HG03558 (cell line): ENCODE data around the gene NRG2.

Experiments
- ATAC-seq: cut with Tn5 transposase; IDR thresholded peaks from one replicate; pipeline ENCODE4 v1.9.1; 2021; ENCODE audit warnings: moderate number of reproducible peaks; ENCODE audit not compliant: unreplicated experiment; ENCODE audit errors: extremely low read depth

NRG2 gene

GRCh38 chr5:139954022-139954421 is 89.1 kb downstream of the NRG2 start:
- no peak for ATAC-seq

- no peak for ATAC-seq
These were observed 90.5 kb downstream of the NRG2 start for GRCh38 chr5:139952574-139952973.

GRCh38 chr5:139951983-139952382 is 91.1 kb downstream of the NRG2 start:
- no peak for ATAC-seq

- no peak for ATAC-seq
These were observed 91.7 kb downstream of the NRG2 start for GRCh38 chr5:139951296-139951924.

GRCh38 chr5:139950436-139950835 is 92.7 kb downstream of the NRG2 start:
- ATAC-seq: no peak

DNA sequence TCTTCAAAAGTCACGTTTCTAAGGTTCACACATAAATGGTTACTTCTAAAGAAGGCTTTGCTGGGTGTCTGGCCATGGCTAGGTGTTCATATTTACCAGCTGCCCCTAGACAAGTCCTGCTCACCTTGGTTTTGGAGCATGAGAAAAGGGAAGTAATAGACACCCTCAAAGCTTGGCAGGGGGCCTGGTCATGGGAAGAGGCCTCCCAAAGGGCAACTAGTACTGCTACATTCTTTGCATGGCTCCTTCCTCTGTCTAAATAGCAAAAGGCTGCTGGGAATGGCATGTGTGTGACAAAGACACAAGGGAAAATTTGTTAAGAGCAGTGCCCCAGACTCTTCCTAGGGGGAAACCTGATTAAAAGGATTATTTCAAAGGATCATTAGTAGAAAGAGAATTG is 93.4 kb downstream of the NRG2 start:
- no peak for ATAC-seq

DNA sequence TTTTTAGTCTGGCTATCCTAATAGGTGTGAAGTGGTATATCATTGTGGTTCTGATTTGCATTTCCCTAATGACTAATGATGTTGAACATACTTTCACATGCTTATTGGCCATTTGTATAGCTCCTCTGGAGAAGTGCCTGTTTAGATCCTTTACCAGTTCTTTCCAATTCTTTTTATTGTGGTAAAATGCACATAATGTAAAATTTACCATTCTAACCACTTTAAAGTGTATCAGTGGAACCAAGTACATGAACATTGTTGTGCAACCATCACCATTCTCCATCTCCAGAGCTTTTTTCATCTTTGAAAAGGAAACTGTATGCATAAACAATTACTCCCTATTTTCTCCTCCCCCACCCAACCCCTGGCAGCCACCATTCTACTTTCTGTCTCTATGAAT is 95.4 kb downstream of the NRG2 start:
- ATAC-seq: no peak

- ATAC-seq: no peak
These were observed 96.7 kb downstream of the NRG2 start for GRCh38 chr5:139946440-139946839.

- no peak for ATAC-seq
These were observed 97.1 kb downstream of the NRG2 start for GRCh38 chr5:139946006-139946405.

- ATAC-seq: no peak
These were observed 100.9 kb downstream of the NRG2 start for GRCh38 chr5:139942243-139942642.

DNA sequence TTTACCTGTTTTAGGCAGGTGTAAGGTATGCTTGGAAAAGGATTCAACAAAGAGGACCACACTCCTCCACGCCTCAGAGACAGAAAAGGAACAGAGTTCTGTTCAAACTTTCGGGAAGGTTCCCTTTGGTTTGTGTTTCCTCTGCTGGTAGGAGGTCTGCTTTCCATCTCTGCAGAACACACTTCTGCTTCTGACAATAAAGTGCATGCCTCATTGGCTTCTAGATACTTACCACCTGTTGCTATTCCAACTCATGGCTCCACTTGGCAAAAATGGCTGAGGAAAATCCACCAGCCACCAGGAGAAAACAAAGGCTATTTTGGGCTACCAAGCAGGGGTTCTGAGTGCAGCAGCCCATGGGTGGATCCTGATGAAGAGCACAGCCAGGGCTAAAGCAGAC is 112.7 kb downstream of the NRG2 start:
- no peak for ATAC-seq

GRCh38 chr5:139926797-139927503 is 116.1 kb downstream of the NRG2 start:
- ATAC-seq: no peak

DNA sequence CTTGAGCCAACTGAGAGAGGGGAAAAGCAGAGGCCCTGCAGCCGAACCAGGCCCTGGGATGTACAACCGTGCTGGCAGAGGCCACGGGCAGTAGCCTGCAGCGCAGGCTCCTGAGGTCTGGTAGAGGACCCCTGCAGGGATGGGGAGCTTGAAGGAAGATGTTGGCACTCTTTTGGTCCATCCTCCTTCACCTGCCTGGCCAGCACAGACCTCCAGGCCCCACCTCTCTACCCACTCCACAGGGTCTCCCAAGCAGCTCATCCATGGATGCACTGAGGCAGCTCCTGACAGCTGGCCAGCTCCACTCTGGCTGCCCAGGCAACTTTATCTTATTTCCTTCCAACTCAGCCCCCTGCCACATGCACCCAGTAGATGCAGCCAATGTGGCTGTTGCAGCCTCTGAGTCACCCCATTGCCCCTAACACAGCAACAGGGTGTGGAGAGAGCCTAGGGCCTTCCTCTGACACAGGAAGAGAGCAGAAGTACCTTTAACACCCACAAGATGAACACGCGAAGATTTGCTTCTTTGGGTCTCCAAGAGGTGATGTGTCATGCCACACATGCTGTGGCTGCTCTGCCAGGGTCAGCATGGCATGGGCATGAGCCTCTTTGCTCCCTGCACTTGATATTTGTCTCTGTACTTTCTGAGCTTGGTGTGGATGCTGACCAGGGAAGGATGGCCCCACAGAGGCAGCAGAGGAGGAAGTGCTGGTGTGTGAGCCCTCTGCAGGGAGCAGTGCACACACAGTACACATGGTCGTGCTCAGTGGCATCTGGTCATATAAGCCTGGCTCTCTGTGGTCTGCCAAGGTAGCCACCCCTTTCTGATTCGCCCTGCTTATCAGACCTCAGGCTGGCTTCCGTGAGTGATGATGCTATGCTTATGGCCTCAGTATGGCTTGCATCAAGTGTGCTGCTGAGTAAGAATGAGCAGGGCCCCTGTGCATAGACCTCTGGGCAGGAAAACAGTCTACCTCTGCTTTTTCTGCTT is 117.2 kb downstream of the NRG2 start:
- ATAC-seq: no peak

- ATAC-seq: no peak
These were observed 117.9 kb downstream of the NRG2 start for GRCh38 chr5:139925216-139925562.

- ATAC-seq: no peak
These were observed 118.5 kb downstream of the NRG2 start for GRCh38 chr5:139924294-139925215.

GRCh38 chr5:139919308-139919707 is 123.8 kb downstream of the NRG2 start:
- no peak for ATAC-seq

GRCh38 chr5:139915834-139916233 is 127.3 kb downstream of the NRG2 start:
- ATAC-seq: no peak

DNA sequence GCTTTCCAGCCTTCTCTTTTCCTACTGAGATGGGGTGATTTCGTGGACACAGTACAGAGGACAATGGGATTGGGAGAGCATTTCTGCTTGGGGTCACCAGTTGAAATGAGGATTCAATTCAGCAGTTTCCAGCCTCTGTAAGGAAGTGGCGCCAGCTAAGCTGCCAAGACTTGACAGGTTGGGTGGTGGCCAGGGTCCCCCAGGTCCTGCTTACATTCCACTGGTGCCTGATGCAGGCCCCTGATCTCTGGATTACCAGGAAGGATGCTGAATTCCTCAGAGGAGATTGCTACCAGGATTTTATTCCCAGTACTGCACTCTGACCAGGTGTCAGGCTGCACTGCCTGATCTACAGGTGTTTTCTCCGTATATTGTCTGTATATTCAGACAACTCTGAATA is 127.8 kb downstream of the NRG2 start:
- no peak for ATAC-seq

DNA sequence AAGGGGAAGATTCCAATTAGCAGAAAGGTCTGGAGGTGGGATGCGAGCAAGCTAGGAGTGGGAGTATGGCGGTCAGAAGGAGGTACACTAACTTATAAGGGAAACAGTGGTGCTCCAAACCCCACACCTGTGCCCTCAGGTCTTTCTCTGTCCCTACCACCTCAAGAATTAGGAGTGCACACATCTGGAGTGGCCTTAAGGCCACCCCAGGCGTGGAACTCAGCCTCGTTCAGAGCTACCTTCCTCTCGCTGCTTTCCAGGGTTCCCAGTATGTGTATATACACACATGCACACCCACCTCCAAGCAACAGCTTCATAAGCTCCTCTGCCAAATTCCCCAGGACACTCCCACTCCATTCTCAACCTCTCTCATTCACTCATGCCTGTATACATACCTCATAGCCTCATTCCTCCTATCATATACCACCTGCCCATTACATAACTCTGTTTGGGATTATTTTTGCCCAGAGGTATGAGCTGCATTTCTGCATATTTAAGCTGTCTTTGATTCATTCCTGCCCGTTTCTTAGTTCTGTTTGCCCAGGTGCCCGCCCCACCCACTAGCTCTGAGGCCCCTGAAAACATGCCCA is 128.8 kb downstream of the NRG2 start:
- no peak for ATAC-seq

GRCh38 chr5:139912804-139913203 is 130.3 kb downstream of the NRG2 start:
- ATAC-seq: no peak
